B cell (primary cell): Measurements from ENCODE around the gene KHNYN. TPM values are rescaled to one million over a fixed set of nuclear protein-coding genes. Genes with fewer than 3 reads are reported as not detected.

Experiments
- ATAC-seq: fragments of 200-7000 bp; cut with Tn5 transposase; one replicate; pipeline ENCODE4 v1.10.0; 2021; ENCODE audit warnings: low read depth, mild to moderate bottlenecking, moderate number of reproducible peaks, moderate library complexity
- CTCF ChIA-PET: fragments of 350-600 bp; sonication (Branson Sonifier 250); formaldehyde crosslinking; loops from one replicate; lab custom pipeline; 2021; ENCODE audit warnings: antibody characterized with exemption, inconsistent platforms; lab: Charles Lee
- POLR2A ChIA-PET: fragments of 350-600 bp; sonication (Branson Sonifier 250); formaldehyde crosslinking; loops from one replicate; lab custom pipeline; 2021; ENCODE audit warnings: antibody characterized with exemption; lab: Charles Lee
- DNase-seq: peaks from one replicate; pipeline ENCODE4 v3.0.0; 2013
- H2AFZ ChIP-seq: 2 replicates; pipeline ENCODE4 v1.6.1; 2012; ENCODE audit warnings: mild to moderate bottlenecking, low read depth, low read length; ENCODE audit not compliant: insufficient read depth, poor library complexity, severe bottlenecking
- H3K27ac ChIP-seq, 2 donors: 1 replicate in 1 of 2; 2 replicates in 1 of 2; pipeline ENCODE4 v1.5.1; 2012 to 2013; ENCODE audit warnings: low read length in 2 of 2, mild to moderate bottlenecking in 2 of 2, moderate library complexity in 1 of 2
- H3K27me3 ChIP-seq, 4 experiments: fragments of 200-600 bp in 1 of 4; sonication (generic) in 1 of 4; replicated peaks in 1 of 4; 1 replicate in 2 of 4; 2 replicates in 2 of 4; pipeline versions ENCODE4 v1.6.1 to v1.7.0; 2013 to 2016; ENCODE audit warnings: low read length in 3 of 4, mild to moderate bottlenecking in 2 of 4, mixed read lengths in 1 of 4, moderate library complexity in 1 of 4; ENCODE audit not compliant: insufficient read depth in 4 of 4, control insufficient read depth in 3 of 4; ENCODE audit errors: control extremely low read depth in 1 of 4
- H3K36me3 ChIP-seq, 2 experiments: replicated peaks in 1 of 2; 1 replicate in 1 of 2; 2 replicates in 1 of 2; pipeline versions ENCODE4 v1.6.1 to v1.7.1; 2013; ENCODE audit warnings: low read length in 1 of 2; ENCODE audit not compliant: insufficient read depth in 2 of 2, control insufficient read depth in 1 of 2; ENCODE audit errors: control extremely low read depth in 1 of 2, extremely low read depth in 1 of 2
- H3K4me1 ChIP-seq, 2 donors: fragments of 200-600 bp in 1 of 2; sonication (generic) in 1 of 2; 1 replicate in 1 of 2; 2 replicates in 1 of 2; pipeline versions ENCODE4 v1.5.1 to v1.6.1; 2013 to 2017; ENCODE audit warnings: low read length in 2 of 2; ENCODE audit not compliant: control insufficient read depth in 2 of 2, insufficient read depth in 2 of 2
- H3K4me2 ChIP-seq: replicated peaks from 2 replicates; pipeline ENCODE3; 2012; ENCODE audit warnings: mild to moderate bottlenecking, low read depth, low read length; ENCODE audit not compliant: poor library complexity, severe bottlenecking
- H3K4me3 ChIP-seq, 5 experiments: fragments of 200-600 bp in 1 of 5; sonication (generic) in 1 of 5; 1 replicate in 3 of 5; 2 replicates in 2 of 5; pipeline versions ENCODE4 v1.5.1 to v1.7.0; 2011 to 2016; ENCODE audit warnings: low read length in 4 of 5, mild to moderate bottlenecking in 4 of 5, low read depth in 2 of 5, control low read depth in 1 of 5, moderate library complexity in 1 of 5; ENCODE audit not compliant: insufficient read depth in 1 of 5; ENCODE audit errors: control extremely low read depth in 1 of 5, extremely low read depth in 1 of 5
- H3K79me2 ChIP-seq: fragments of 200-600 bp; sonication (generic); one replicate; pipeline ENCODE4 v1.6.0; 2016; ENCODE audit warnings: low read length; ENCODE audit not compliant: control insufficient read depth, insufficient read depth
- H3K9ac ChIP-seq: fragments of 200-600 bp; sonication (generic); 2 replicates; pipeline ENCODE4 v1.6.1; 2017; ENCODE audit warnings: mild to moderate bottlenecking, low read length, moderate library complexity
- H3K9me3 ChIP-seq, 3 donors: one replicate each; pipeline versions ENCODE4 v1.6.1 to v1.7.1; 2013; ENCODE audit warnings: low read length in 2 of 3; ENCODE audit not compliant: control insufficient read depth in 2 of 3, insufficient read depth in 1 of 3; ENCODE audit errors: control extremely low read depth in 1 of 3
- H4K20me1 ChIP-seq: 2 replicates; pipeline ENCODE4 v1.6.0; 2012; ENCODE audit warnings: mild to moderate bottlenecking, low read length; ENCODE audit not compliant: insufficient read depth, control insufficient read depth, poor library complexity, severe bottlenecking
- H3K27ac Mint-ChIP-seq: one replicate; pipeline ENCODE4 v1.8.0; 2021; ENCODE audit warnings: mixed read lengths
- H3K27me3 Mint-ChIP-seq: one replicate; pipeline ENCODE4 v1.8.0; 2021; ENCODE audit warnings: mixed read lengths
- H3K4me1 Mint-ChIP-seq: one replicate; pipeline ENCODE4 v1.8.0; 2021; ENCODE audit warnings: mixed read lengths
- H3K4me3 Mint-ChIP-seq: one replicate; pipeline ENCODE4 v1.8.0; 2021; ENCODE audit warnings: mixed read lengths
- H3K9me3 Mint-ChIP-seq: one replicate; pipeline ENCODE4 v1.8.0; 2022; ENCODE audit warnings: mixed read lengths; ENCODE audit not compliant: insufficient read depth
- EZH2 ChIP-seq: IDR thresholded peaks from 2 replicates; pipeline ENCODE4 v1.6.1; 2012; ENCODE audit warnings: borderline replicate concordance, low read depth, mild to moderate bottlenecking, moderate library complexity, low read length; ENCODE audit not compliant: insufficient read depth, poor library complexity, severe bottlenecking
- WGBS: methylation state at CpG from one replicate; pipeline ENCODE4 v1.1.5; 2013; ENCODE audit warnings: missing lambda C conversion rate; ENCODE audit not compliant: insufficient coverage; 5-methylcytosine and 5-hydroxymethylcytosine counted together
- intact Hi-C: fragments of 100-400 bp; cut with micrococcal nuclease; formaldehyde crosslinking; loops from one replicate; pipeline ENCODE4 v1.10.0; 2022
- polyA plus RNA-seq: library from polyadenylated mRNA; depleted of rRNA; stranded (reverse); fragments of >200 nt; gene quantifications from 2 replicates; pipeline ENCODE4 v1.2.3, GENCODE V29; 2012
- total RNA-seq, 2 donors: library from RNA; stranded (reverse); fragments of 120-200 nt in 1 of 2; gene quantifications; 1 replicate in 1 of 2; 2 replicates in 1 of 2; pipeline versions ENCODE4 v1.2.3 to v1.2.4, GENCODE V29; 2013 to 2022
- TF ChIP-seq, protein P1 (sequence below): fragments of 200-600 bp; IDR thresholded peaks from one replicate; pipeline ENCODE4 v1.8.0; 2022; ENCODE audit warnings: antibody characterized with exemption, mild to moderate bottlenecking

KHNYN gene
- total and polyA plus RNA-seq, 2 donors (not counting 1 experiment from before 2014, with no cell fraction given) = 74.4 to 184 TPM

DNA sequence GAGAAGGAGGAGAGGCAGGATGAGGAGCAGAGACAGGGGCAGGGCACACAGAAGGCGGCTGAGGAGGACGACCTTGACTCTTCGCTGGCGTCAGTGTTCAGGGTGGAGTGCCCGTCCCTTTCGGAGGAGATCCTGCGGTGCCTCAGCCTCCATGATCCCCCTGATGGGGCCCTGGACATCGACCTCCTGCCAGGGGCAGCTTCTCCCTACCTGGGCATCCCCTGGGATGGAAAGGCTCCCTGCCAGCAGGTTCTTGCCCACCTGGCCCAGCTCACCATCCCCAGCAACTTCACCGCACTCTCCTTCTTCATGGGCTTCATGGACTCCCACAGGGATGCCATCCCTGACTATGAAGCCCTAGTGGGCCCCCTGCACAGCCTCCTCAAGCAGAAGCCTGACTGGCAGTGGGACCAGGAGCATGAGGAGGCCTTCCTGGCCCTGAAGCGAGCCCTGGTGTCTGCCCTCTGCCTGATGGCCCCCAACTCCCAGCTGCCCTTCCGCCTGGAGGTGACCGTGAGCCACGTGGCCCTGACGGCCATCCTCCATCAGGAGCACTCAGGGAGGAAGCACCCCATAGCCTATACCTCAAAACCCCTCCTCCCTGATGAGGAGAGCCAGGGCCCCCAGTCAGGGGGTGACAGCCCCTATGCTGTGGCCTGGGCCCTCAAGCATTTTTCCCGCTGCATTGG, 14.9 kb upstream of the KHNYN start:
- no peak for DNase-seq
- Histone ChIP-seq H3K27ac (no peak overlapping the region), H3K9ac (no peak overlapping the region), H3K36me3 (no peaks in the 10 kb centered on the region), H2AFZ (no peak overlapping the region), H4K20me1 (no peaks in the 10 kb centered on the region), H3K4me1 (no peaks in the 10 kb centered on the region), H3K4me2 (no peak overlapping the region), H3K9me3 (no peaks in the 10 kb centered on the region), H3K4me3 (no peak overlapping the region), H3K27me3 (peaks cover 0 to 37% (median 6%) of the 10 kb centered on the region in 4 experiments), H3K79me2 (no peaks in the 10 kb centered on the region)
- TF ChIP-seq EZH2 = no peak
- TF ChIP-seq, protein P1, sequence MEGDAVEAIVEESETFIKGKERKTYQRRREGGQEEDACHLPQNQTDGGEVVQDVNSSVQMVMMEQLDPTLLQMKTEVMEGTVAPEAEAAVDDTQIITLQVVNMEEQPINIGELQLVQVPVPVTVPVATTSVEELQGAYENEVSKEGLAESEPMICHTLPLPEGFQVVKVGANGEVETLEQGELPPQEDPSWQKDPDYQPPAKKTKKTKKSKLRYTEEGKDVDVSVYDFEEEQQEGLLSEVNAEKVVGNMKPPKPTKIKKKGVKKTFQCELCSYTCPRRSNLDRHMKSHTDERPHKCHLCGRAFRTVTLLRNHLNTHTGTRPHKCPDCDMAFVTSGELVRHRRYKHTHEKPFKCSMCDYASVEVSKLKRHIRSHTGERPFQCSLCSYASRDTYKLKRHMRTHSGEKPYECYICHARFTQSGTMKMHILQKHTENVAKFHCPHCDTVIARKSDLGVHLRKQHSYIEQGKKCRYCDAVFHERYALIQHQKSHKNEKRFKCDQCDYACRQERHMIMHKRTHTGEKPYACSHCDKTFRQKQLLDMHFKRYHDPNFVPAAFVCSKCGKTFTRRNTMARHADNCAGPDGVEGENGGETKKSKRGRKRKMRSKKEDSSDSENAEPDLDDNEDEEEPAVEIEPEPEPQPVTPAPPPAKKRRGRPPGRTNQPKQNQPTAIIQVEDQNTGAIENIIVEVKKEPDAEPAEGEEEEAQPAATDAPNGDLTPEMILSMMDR = no peak
- no peaks in the 10 kb centered on the region for H3K4me1 Mint-ChIP-seq
- CTCF ChIA-PET = interaction anchor here (1.5 to 4.1 kb wide), 2 partner anchors 10 to 14 kb away, joined by 5 to 21 read pairs; no protein-coding TSS in a partner anchor
- H3K9me3 Mint-ChIP-seq = no peaks in the 10 kb centered on the region
- H3K27me3 Mint-ChIP-seq = peaks cover 27% of the 10 kb centered on the region
- H3K4me3 Mint-ChIP-seq = no peak overlapping the region
- H3K27ac Mint-ChIP-seq = no peak overlapping the region
- ATAC-seq = no peak
- 94% methylated on average over 15 of the region's 15 CpGs for WGBS
- POLR2A ChIA-PET = no interaction called here
- intact Hi-C loops = no loop called here

DNA sequence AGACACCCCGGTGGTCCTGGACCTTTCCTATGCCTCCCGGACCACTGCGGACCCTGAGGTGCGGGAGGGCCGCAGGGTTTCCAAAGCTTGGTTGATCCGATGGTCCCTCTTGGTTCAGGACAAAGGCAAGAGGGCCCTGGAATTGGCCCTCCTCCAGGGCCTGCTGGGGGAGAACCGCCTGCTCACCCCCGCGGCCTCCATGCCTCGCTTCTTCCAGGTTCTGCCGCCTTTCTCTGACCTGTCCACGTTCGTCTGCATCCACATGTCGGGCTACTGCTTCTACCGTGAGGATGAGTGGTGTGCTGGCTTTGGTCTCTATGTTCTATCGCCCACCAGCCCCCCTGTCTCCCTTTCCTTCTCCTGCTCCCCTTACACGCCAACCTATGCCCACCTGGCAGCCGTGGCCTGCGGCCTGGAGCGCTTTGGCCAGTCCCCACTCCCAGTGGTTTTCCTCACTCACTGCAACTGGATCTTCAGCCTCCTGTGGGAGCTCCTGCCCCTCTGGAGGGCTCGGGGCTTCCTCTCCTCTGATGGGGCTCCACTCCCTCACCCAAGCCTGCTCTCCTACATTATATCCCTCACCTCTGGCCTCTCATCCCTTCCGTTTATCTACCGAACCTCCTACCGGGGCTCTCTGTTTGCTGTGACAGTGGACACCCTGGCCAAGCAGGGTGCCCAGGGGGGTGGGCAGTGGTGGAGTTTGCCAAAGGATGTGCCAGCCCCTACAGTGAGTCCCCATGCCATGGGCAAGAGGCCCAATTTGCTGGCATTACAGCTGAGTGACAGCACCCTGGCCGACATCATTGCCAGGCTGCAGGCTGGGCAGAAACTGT, 14.1 kb upstream of the KHNYN start:
- no peak for TF ChIP-seq EZH2
- TF ChIP-seq, protein P1 = no peak
- Histone ChIP-seq H3K4me2 (no peak overlapping the region), H3K27me3 (peaks cover 0 to 43% (median 6%) of the 10 kb centered on the region in 4 experiments), H3K9ac (no peak overlapping the region), H2AFZ (no peak overlapping the region), H3K79me2 (no peaks in the 10 kb centered on the region), H3K9me3 (no peaks in the 10 kb centered on the region), H3K4me3 (no peak overlapping the region), H4K20me1 (no peaks in the 10 kb centered on the region), H3K36me3 (no peaks in the 10 kb centered on the region), H3K4me1 (no peaks in the 10 kb centered on the region), H3K27ac (no peak overlapping the region)
- DNase-seq (no peak), ATAC-seq (no peak)
- no peaks in the 10 kb centered on the region for H3K4me1 Mint-ChIP-seq
- no peaks in the 10 kb centered on the region for H3K9me3 Mint-ChIP-seq
- H3K4me3 Mint-ChIP-seq = no peak overlapping the region
- H3K27me3 Mint-ChIP-seq = peaks cover 30% of the 10 kb centered on the region
- no peak overlapping the region for H3K27ac Mint-ChIP-seq
- WGBS = 95% methylated on average over 25 of the region's 25 CpGs
- intact Hi-C loops = no loop called here
- CTCF ChIA-PET = interaction anchor here (4.1 kb wide), 1 partner anchor 9 kb away, joined by 21 read pairs; no protein-coding TSS in a partner anchor
- POLR2A ChIA-PET = no interaction called here
